Measurements from ENCODE around the gene KMT2E.
A peak's percentile ranks its signal among the peaks of the same experiment; 100 is the strongest.
"Not testable (repeated sequence)": the region's sequence is repeated elsewhere in the genome, so short reads cannot be mapped to it uniquely, and the experiment has no call there.

The KMT2E gene

DNA sequence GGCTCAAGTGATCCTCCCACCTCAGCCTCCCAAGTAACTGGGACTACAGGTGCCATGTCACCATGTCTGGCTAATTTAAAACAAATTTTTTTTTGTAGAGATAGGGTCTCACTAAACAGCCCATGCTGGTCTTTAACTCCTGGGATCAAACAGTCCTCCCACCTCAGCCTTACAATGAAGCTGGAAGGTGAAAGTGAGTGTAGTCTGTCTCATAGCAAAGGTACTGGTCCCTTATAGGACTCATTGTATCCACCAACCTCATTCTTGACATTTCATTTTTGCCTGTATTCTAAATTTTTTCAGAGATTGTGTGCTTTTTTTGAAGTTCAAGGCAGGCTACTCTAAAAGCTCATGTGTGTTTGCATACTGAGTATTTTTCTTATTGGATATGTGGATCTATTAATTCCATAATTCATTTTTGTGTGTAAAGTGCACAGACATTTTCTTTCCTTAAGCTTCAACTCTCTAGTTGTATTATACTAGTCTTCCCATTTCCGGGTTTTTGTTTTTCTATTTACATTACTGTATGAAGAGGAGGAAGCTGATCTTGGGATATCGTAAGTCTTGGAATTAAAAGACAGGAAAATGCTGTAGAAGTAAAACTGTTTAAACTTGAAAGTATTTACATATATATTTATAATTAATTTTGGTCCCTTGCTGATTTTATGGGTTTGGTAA lies 13.3 kb downstream of the KMT2E start:
- no peak for DNase-seq

DNA sequence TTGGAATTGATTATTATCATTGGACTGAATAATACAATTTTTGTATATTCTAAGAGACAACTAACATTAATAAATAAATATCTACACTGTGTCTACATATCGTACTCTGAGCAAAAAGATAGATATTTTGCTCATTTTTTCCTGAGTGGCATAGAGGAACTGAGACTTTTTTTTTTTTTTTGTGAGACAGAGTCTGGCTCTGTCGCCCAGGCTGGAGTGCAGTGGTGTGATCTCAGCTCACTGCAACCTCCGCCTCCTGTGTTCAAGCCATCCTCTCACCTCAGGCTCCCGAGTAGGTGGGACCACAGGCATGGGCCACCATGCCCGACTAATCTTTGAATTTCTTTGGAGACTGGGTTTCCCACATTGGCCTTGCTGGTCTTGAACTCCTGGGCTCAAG lies 14.0 kb downstream of the KMT2E start:
- no peak for DNase-seq

DNA sequence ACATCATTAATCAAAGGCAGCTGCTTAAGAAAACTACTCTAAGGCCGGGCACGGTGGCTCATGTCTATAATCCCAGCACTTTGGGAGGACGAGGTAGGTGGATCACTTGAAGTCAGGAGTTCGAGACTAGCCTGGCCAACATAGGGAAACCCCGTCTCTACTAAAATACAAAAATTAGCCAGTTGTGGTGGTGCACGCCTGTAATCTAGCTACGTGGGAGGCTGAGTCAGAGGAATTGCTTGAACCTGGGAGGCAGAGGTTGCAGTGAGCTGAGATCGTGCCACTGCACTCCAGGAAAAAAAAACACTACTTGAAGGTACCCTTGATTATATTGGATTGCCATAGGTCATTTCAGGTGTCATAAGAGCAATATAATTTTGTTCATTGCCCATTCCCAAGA lies 14.9 kb downstream of the KMT2E start:
- not testable (repeated sequence) for DNase-seq

DNA sequence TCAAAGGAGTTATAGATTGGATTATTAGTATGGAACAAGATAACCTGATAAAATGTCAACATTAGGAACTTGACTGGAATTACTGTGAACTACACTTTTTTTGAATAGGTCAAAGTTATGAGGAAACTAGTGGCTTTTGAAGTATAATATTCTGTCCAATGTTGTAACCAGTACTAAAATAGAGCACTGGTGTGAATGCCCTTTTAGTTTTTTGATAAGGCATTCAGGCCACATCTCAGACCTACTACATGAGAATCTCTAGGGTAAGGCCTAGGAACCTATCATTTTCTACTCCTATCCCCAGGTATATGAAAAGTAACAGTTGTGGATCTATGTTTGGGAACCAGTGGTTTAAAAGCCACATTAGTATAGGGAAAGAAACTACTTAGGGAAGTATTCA lies 16.4 kb downstream of the KMT2E start:
- DNase-seq = no peak

DNA sequence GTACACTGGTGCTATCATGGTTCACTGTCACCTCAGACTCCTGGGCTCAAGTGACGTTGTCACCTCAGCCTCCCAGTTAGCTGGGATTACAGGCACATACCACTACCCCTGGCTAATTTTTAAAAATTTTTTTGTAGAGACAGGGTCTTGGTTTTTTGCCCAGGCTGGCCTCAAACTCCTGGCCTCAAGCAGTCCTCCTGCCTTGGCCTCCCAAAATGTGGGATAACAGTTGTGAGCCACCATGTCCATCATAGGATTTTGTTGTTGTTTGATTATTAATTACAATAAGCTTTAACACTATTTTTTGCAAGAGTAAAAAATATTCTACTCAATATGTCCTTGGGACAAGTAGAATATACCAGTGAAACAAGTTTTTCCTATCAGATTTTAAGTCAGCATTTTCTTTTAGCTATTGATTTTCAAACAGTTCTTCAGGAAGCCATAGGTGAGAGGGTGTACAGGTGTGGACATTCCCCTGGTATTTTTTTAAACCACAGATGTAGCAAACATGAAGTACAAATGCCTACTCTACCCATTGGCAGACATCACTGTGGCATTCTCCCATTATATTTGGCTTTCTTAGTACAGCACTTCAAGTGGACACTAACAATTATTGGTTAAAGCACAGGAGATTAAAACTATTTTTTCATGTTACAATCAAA lies 18.7 kb downstream of the KMT2E start:
- DNase-seq = no peak

DNA sequence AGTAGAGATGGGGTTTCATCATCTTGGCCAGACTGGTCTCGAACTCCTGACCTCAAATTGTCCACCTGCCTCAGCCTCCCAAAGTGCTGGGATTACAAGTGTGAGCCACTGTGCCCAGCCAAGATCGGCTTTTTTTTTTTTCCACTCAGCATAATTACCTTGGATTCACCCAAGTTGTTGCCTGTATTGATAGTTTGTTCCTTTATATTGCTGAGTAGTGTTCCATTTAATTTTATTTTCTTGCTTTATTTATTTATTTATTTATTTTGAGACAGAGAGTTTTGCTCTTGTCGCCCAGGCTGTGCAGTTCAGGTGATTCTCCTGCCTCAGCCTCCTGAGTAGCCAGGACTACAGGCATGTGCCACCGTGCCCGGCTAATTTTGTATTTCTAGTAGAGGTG lies 21.3 kb downstream of the KMT2E start:
- DNase-seq = no peak

DNA sequence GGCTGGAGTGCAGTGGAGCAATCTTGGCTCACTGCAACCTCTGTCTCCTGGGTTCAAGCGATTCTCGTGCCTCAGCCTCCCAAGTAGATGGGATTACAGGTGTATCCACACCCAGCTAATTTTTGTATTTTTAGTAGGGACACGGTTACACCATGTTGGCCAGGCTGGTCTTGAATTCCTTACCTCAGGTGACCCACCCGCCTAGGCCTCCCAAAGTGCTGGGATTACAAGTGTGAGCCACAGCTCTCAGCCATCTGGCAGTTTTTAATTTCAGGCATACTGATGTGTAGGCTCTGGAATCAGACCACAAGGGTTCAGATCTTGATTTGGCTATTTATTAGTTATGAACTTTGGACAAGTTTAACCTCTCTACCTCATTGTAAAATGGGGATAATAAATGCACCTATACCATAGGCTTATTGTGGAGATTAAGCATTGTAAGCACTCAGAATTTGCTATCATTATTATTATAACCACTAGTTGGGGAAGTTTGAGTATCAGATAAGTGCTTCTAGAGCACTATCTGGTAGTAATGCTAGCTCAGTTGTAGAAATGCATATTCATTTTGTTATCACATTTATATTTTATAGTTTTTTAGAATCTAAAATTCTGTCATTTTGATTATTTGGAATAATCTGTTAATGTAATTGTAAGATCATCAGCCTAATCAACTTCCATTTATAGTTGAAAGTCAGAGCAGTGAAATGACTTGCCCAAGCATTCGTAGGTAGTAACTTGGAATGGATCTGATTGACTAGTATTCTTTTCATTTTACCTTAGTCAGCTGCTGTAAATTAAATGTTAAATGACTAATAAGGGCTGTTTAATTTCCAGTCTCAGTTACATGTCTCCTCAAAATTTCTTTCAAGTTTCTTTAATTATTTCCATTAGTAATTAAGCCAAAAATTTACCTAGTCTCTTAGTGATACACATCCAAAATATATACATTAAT lies 22.5 kb downstream of the KMT2E start:
- DNase-seq = no peak

DNA sequence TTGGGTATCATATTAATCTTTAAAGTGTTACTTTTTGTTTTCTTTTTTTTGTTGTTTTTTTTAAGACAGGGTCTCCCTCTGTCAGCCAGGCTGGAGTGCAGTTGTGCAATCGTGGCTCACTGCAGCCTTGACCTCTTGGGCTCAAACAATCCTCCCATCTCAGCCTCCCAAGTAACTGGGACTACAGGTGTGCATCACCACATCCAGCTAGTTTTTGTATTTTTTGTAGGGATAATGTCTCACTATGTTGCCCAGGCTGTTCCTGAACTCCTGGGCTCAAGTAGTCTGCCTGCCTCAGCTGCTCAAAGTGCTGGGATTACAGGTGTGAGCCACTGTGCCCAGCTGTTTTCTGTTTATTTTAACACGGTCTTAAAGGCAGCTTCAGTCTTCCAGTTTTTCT lies 23.3 kb downstream of the KMT2E start:
- no peak for DNase-seq

DNA sequence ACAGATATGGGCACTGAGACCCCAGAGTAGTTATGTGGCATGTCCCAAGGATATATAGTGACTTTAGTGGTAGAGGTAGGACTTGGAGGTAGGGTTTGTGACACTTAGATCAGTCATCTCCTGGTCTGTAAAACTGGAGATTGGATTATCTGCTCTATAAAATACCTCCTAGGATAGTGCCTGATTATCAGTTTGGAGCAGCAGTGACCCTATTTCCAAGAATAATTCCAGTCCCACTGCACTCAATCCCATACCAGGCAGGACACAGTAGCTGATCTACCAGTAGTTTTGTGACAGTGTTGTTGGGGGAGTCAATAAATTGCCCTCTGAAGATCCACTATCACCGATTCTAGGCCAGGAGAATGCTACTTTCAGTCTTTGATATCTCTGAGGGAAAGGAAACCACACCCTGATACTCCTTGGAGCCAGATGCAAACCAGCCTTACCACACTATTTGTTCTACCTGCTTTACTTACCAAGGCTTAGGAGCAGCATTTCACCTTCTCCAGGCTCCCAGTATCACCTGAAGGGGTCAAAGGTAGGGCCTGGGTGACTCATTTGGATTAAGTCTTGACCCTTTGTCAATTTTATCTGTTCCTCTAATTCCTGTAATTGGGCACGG lies 30.6 kb downstream of the KMT2E start:
- no peak for DNase-seq

DNA sequence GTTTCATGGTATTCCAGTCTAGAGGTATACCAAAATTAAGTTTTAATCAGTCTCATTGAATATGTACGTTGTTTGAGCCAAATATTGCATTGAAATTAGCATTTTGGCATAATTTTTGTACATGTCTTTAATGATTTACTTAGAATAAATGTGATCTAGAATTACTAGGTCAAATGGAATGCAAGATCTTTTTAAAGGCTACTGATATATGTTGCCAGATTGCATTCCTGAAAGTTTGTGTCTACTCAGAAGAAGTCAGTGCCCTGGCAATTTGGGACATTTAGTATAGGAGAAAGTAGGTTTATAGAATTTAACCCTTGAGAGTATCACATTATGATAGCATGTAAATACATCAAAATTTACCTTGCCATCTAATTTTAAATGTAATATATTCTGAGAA lies 32.4 kb downstream of the KMT2E start:
- peak; percentile 76 for DNase-seq

DNA sequence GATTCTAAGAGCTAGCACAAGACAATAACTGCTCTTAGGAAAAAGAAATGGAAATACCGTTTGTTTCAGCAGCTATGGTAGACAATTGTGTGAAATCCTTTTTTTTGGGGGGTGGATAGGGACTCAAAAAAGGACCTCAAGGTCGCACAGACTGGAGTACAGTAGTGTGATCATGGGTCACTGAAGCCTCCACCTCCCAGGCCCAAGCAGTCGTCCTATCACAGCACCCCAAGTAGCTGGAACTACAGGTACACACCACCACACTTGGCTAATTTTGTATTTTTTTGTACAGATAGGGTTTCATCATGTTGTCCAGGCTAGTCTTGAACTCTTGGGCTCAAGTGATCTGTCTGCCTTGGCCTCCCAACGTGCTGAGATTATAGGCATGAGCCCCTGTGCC lies 33.9 kb downstream of the KMT2E start:
- DNase-seq = no peak

DNA sequence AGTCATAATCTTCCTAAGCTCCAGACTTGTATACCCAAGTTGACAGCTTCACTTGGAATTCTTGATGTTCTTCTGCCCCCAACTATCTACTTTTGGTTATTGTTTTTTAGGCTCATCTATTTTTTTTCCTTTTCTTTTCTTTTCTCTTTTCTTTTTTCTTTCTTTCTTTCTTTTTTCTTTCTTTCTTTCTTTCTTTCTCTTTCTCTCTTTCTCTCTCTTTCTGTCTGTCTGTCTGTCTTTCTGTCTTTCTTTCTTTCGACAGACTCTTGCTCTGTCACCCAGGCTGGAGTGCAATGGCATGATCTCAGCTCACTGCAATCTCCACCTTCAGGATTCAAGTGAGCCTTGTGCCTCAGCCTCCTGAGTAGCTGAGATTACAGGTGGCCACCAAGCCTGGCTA lies 36.5 kb downstream of the KMT2E start:
- no peak for DNase-seq

DNA sequence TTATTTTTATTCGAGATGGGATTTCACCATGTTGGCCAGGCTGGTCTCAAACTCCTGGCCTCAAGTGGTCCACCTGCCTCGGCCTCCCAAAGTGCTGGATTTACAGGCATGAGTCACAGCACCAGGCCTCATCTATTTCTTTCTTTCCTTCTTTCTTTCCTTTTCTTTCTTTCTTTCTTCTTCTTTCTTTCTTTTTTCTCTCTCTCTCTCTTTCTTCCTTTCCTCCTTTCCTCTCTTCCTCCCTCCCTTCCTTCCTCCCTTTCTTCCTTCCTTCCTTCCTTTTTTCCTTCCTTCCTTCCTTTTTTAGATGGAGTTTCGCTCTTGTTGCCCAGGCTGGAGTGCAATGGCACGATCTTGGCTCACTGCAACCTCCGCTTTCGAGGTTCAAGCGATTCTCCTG lies 36.9 kb downstream of the KMT2E start:
- DNase-seq = not testable (repeated sequence)

DNA sequence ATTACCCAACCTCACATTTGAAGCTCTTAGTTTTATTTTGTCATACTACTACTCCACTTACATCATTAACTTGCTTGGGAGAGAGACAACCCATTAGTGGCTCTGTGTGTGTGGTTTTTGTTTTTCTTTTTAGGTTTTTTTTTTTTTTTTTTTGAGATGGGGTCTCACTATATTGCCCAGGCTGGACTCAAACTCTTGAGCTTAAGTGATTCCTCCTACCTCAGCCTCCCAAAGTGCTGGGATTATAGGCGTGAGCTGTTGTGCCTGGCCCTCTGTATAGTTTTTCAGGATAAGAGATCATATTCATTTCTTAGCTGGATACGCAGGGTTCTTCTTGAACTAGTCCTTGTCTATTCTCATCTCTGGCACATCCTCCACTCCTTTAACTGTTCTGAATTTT lies 41.1 kb downstream of the KMT2E start:
- no peak for DNase-seq

DNA sequence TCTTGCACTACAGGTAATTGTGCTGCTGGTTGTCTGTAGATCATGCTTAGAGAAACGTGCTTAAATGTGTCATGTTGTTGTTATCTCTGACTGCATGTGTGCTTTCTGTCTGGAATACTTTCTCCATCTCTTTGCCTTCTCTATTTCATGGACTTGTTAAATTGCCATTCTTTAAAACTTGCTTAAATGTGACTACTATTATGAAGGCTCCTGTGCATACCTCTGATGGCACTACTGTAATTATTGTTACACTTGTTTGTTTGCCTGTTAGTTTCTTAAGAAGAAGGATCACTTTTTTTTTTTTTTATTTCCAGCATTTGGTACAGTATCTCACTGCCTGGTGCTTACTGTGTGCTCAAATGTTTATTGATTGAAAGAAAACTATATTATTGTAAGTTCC lies 41.6 kb downstream of the KMT2E start:
- no peak for DNase-seq

DNA sequence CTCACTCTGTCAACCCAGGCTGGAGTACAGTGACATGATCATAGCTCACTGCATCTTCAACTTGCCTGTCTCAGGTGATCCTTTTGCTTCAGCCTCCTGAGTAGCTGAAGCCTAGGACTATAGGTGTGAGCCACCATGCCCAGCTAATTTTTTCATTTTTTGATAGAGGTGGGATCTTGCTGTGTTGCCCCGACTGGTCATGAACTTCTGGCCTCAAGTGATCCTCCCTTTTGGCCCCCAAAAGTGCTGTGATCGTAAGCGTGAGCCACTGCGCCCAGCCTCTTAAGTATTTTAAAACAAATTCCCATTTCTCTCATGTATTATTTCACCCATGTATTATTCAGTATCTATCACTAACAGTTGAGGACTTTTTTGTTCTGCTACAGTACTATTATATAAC lies 43.5 kb downstream of the KMT2E start:
- no peak for DNase-seq

DNA sequence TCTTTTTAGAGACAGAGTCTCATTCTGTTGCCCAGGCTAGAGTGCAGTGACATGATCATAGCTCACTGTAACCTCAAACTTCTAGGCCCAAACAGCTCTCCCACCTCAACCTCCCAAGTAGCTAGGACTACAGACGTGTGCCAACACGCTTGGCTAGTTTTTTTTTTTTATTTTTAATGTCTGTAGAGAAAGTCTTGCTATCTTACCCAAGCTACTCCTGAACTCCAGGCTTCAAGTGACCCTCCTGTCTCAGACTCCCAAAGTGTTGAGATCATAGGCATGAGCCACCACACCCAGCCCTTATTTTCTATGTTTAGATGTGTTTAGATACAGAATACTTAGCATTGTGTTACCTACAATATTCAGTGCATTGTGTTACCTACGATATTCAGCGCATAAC lies 46.4 kb downstream of the KMT2E start:
- DNase-seq = no peak

DNA sequence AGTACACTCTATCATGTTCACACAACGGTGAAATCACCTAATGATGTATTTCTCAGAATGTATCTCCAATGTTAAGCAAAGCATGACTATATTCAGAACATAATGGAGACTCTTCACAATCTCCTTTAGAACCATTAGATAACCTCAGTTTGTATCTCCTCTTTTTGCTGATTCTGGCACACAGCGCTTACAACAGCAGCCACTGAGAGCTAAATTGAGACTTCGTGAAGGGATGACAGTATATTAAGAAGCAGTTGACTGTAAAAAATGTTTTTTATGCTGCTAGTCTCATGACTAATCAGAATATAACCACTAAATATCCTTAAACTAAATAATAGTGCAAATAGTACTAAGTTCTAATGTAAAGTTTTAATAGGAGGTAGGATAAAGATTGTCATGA lies 46.9 kb downstream of the KMT2E start:
- DNase-seq = no peak

DNA sequence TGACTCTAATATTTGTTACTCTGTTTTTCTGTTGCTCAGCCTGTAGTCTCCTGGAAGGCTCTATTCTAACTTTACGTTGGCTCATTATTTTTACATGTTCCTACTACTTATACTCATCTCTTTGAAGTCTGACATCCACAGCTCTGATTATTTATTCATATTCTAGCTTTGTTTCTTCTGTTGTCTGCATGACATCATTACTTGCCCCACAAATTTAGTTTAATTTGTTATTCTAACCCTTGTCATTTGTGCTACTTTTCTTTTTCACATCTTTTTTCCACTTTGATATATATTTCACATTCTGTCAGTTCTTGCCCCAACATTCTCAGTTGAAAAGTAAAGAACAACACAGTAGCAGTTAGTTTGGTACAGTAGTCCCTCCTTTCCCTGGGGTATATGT lies 51.1 kb downstream of the KMT2E start:
- DNase-seq = no peak

DNA sequence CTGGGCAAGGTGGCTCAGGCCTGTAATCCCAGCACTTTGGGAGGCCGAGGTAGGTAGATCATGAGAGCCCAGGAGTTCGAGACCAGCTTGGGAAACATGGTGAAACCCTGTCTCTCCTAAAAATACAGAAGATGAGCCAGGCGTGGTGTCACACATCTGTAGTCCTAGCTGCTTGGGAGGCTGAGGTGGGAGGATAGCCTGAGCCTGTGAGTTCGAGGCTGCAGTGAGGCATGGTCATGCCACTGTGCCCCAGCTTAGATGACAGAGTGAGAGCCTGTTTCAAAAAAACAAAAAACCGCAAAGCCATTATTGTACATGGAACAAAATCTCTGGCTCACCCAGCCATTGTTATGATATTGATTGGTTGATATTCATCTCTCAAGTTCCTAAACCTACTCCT lies 53.7 kb downstream of the KMT2E start:
- no peak for DNase-seq

DNA sequence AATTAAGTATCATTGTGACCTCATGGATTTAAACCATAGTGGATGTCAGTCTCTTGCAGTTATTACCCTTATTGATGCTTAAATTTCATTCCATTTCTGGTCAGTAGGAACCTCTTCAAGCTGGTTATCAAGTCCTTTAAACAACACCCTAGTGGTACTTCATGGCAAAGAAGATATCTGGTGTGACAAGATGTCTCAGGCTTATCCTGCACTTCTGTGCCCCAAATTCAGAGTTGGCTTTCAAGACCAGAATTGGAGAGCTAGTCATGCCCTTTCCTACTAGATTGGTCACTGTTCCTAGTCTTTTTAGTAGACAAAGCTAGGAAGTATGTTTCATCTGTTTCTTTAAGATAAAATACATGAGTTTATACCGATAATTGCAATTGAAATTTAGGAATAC lies 54.9 kb downstream of the KMT2E start:
- DNase-seq = no peak

DNA sequence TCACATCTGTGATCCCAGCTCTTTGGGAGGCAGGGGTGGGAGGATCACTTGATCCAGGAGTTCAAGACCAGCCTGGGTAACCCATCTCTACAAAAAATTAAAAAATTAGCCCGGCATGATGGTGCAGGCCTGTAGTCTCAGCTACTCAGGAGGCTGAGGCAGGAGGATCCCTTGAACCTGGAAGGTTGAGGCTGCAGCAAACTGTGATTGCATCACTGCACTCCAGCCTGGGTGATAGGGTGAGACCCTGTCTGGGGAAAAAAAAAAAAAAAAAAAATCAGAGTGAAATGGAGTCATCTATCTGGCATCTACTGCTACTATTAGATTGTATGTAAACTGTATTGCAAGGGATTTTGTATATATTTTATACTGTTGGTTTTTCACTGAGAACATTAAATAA lies 59.1 kb downstream of the KMT2E start:
- DNase-seq = no peak

DNA sequence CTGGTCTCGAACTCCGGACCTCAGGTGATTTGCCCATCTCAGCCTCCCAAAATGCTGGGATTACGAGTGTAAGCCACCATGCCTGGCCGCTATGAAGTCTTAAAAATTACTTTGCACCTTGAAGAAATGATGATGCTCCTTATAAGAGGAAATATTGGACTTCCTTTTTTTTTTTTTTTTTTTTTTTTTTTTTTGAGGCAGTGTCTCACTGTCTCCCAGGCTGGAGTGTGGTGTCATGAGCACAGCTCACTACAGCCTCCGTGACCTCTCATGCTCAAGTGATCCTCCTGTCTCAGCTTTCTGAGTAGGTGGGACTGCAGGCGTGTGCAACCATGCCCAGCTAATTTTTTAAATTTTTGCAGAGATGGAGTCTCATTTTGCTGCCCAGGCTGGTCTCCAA lies 65.3 kb downstream of the KMT2E start:
- no peak for DNase-seq

DNA sequence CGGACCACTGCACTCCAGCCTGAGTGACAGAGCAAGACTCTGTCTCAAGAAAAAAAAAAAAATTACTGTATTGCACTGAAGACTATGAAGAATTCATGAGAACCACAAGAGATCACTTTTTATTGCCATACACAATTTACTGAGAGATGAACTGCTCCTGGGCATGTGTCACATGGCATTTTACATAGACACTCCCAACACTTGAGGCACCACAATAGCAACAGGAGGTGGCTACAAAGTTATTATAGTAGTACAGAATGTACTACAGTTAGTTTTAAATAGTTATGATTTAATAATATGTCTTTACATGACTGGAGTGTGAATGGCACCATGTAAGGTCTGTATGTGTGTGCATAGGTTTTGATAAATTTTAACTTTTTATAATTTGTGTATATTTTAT lies 70.6 kb downstream of the KMT2E start:
- DNase-seq = no peak

All from fibroblast of upper back skin (primary cell).